ENCODE data around the gene F11R. TPM values are rescaled to one million over a fixed set of nuclear protein-coding genes. Genes with fewer than 3 reads are reported as not detected.

Gene F11R
- total RNA-seq, 3 donors from 2014 or later, result 84.0 to 222 (median 157) TPM

DNA sequence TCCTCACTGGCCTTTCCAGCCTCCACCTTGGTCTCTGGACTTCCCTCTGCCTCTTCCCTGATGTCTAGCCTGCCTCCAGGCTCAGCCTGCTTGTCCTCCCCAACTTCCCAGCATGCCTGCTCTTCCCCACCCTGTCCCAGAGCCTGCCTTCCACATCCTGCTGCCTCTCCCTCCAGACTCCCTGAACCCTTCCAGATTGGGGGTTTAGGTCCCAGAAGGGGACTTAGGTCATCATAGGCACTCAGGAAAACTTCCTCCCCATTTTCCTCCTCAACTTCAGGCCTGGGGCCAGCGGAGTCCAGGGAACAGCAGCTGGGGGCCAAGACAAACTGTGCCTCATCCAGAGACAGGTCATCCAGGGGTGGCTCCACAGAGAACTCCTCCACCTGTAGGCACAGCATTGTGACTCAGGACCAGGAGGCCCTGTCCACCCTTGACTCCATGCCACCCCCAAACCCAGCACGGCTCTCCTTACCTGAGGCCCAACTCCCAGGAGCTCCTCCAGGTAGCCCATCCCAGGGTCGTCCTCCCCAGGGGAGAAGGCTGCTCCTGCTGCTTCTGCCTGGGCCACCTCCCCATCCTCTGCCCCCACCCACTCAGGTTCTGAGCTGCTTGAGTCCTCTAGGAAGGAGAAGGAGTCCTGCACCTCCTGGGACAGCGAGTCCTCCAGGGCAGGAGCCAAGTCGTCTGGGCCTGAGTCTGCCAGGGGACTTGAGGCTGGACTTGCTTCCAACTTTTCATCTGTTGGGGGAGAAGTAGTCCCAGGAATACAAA lies 28.2 kb upstream of the F11R start:
- intact Hi-C loops (cut with DNase I, micrococcal nuclease), result loop anchor here in 1 of 2 donors (5.0 kb wide), 1 partner anchor 48 kb away; the partner anchor contains the start of gene KLHDC9

DNA sequence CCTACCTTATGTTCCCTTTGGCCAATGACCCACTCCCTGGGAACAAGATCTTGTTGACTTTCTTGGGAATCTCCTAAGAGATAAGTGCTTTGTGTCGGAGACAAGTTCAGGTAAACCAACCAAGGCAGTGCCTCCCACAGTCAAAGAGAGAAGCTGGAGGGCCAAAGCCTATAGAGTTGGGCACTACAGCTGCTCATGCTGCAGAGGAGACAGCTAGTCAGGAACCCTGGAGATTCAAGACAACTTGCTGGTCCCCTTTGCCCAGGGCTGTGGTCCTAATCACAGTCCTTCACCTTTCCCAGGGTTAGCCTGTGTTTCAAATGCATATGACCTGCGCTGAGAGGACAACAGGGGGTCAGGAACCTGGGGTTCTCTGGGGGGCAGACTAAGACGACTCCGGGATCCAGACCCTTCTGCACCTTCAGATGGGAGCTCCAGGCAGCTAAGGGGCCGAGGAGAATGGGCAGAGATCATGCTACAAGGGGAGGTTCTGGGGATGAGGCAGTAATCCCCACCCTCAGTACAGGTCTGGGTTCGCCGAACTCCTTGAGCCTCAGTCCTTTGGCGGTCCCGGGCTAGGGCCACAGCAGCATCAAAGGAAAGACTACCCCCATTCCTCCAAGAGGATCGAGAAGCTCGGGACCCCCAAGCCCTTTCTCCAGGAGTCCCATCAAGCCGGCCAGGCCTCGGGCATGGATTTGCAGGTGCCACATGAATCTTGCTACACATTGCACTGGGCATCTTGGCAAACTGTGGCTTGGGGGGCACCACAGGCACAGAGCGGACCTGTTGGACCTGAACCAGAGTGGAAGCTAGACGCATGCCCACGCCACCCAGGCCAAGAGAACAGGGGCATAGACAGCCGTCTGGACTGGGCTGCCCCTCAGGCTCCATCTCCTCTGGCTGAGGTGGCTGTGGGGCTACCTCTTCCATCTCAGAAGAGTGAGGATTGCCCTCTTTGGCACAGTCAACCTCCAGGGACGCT lies 26.8 kb upstream of the F11R start:
- Histone ChIP-seq H3K4me3 (no peak overlapping the region), H3K9me3 (peaks cover 3% of the 10 kb centered on the region), H3K36me3 (ENCODE audit: low read depth) (peaks cover 1% of the 10 kb centered on the region), H3K4me1 (ENCODE audit: low read depth) (peaks cover 7% of the 10 kb centered on the region)
- TF ChIP-seq CTCF (IDR thresholded peaks at IDR 0.05), result no peak
- no peak for ATAC-seq
- DNase-seq, result no peak
- intact Hi-C loops (cut with DNase I, micrococcal nuclease), result loop anchor here in 1 of 2 donors (5.0 kb wide), 1 partner anchor 50 kb away; the partner anchor contains the start of gene KLHDC9

More for the DNA sequence above, 28.2 kb upstream of the F11R start:
- ATAC-seq, result no peak
- TF ChIP-seq CTCF (IDR thresholded peaks at IDR 0.05), result no peak
- H3K36me3 ChIP-seq (ENCODE audit: low read depth), result no peaks in the 10 kb centered on the region
- H3K4me1 ChIP-seq (ENCODE audit: low read depth), result peaks cover 2% of the 10 kb centered on the region
- no peak for DNase-seq
- H3K9me3 ChIP-seq, result peaks cover 3% of the 10 kb centered on the region
- H3K4me3 ChIP-seq, result no peak overlapping the region

DNA sequence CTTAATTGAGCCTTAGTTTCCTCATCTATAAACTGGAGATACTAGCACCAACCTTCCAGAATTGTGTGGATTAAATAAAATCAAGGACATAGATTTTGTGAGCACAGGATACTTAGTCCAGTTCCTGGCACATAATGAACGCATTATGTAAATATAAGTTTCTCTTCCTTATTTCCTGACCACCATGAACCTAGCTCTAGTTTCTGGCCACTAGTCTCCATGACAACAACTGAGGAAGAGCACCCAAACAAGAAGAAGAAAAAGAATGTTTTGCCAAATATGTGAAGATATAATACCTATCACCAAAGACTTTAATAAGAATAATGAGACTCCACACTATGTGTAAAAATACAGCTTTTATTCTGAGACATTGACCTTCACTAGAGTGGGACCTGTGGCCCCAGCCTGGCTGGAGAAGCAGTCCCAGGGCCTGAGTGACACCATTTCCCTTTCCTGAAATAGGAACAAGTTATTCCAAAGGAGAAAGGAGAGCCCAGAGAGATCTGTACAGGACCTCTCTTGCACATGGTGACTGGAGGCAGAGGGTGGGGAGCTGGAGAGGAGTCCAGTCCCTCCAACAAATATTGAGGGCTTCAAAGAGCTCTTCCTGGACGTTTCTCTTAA lies 25.8 kb upstream of the F11R start:
- Histone ChIP-seq H3K9me3 (peaks cover 3% of the 10 kb centered on the region), H3K4me3 (no peak overlapping the region), H3K36me3 (ENCODE audit: low read depth) (peaks cover 9% of the 10 kb centered on the region), H3K4me1 (ENCODE audit: low read depth) (peaks cover 7% of the 10 kb centered on the region)
- TF ChIP-seq CTCF (IDR thresholded peaks at IDR 0.05), result no peak
- DNase-seq (no peak), ATAC-seq (no peak)
- intact Hi-C loops (cut with DNase I, micrococcal nuclease), result loop anchor here in 1 of 2 donors (5.0 kb wide), 1 partner anchor 51 kb away; the partner anchor contains the start of gene KLHDC9

DNA sequence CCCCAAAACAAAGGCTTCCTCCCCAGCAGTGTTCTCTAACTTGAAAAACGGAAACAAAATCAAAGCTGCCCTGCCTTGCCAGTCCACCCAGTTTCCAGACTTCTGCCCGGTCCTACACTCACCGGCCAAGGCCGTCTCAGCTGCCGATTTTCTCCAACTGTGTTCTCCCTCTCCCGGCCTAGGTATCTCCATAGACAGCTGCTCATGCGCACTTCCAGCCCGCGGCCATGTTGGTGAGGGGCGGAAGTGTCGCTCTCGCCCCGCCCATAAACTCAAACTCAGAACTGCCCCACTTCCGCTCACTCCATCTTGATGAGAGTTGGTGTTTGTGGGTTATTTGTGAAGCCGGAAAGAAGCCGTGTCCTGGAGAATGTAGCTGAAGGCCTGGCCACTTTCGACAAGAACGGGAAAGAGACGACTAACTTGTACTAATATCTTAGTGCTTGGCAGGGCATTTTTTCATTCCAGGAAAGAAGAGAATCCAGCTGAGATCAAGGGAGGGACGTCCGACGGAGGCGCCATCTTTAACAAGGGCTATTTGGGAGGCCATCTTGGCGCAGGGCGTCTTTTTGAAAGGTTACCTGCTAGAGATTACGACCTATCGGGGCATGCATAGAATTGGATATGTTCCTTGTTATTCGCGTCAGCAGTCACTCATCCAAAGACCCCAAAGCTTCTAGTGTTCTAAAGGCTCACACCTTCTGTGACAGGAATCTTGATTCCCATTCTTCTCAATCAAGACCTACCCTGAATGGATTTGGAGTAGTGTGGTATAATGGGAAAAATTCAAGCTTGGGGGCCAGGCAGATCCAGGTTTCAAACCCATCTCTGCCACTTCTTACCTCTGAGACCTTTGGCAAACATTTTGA lies 25.0 kb upstream of the F11R start, which contains the start of gene USF1:
TSS of gene USF1 (minus strand) at position 242 of the 869 bp plus-strand sequence. CDS start 2,702 bp downstream, outside the sequence.
- peak within 1 kb of the TSS; percentile 74 for H3K4me3 ChIP-seq
- peak; percentile 94 for ATAC-seq
- TF ChIP-seq CTCF (IDR thresholded peaks at IDR 0.05), result no peak
- H3K36me3 ChIP-seq (ENCODE audit: low read depth), result peaks cover 9% of the 10 kb centered on the region
- DNase-seq, result peak; percentile 95 to 96 (median 96)
- peaks cover 3% of the 10 kb centered on the region for H3K9me3 ChIP-seq
- H3K4me1 ChIP-seq (ENCODE audit: low read depth), result peaks cover 7% of the 10 kb centered on the region
- intact Hi-C loops (cut with DNase I, micrococcal nuclease), result loop anchor here in 1 of 2 donors (5.0 kb wide), 1 partner anchor 51 kb away; the partner anchor contains the start of gene KLHDC9
